IMR-90 (cell line): ENCODE results near the gene TEX53. TPM values are rescaled to one million over a fixed set of nuclear protein-coding genes. Genes with fewer than 3 reads are reported as not detected.
A peak's percentile ranks its signal among the peaks of the same experiment; 100 is the strongest.

Experiments
- ATAC-seq: fragments of 200-7000 bp; cut with Tn5 transposase; 2 replicates; pipeline ENCODE4 v1.9.1; 2020; ENCODE audit warnings: low read depth, mild to moderate bottlenecking, moderate library complexity
- BruUV-seq: library from RNA; stranded (reverse); fragments of 400-500 nt; replicated peaks from 2 replicates; lab custom pipeline; 2021; lab: Mats Ljungman, UMichigan
- CTCF ChIA-PET: fragments of 300-600 bp; formaldehyde crosslinking; extraction: SDS; loops from one replicate; lab custom pipeline; 2021; ENCODE audit warnings: antibody characterized with exemption; lab: Yijun Ruan, JAX
- POLR2A ChIA-PET: fragments of 300-600 bp; sonication (Branson Sonifier 250); formaldehyde crosslinking; loops from one replicate; lab custom pipeline; 2022; ENCODE audit warnings: antibody characterized with exemption; ENCODE audit not compliant: unreplicated experiment; lab: Charles Lee
- DNase-seq: peaks from one replicate; pipeline ENCODE4 v3.0.0; 2013
- H2AFZ ChIP-seq: replicated peaks from 2 replicates; pipeline ENCODE3; 2013; ENCODE audit warnings: low read length, mild to moderate bottlenecking; ENCODE audit not compliant: poor library complexity
- H2AK5ac ChIP-seq: 2 replicates; pipeline ENCODE4 v1.6.1; 2013; ENCODE audit warnings: low read depth, low read length, inconsistent platforms
- H2AK9ac ChIP-seq: replicated peaks from 2 replicates; pipeline ENCODE3; 2013; ENCODE audit warnings: mild to moderate bottlenecking, low read depth, low read length, moderate library complexity; ENCODE audit not compliant: poor library complexity
- H2BK120ac ChIP-seq: 2 replicates; pipeline ENCODE4 v1.6.1; 2013; ENCODE audit warnings: low read depth, low read length, inconsistent platforms
- H2BK15ac ChIP-seq: 3 replicates; pipeline ENCODE4 v1.6.1; 2013; ENCODE audit warnings: low read depth, low read length, inconsistent platforms
- H2BK20ac ChIP-seq: 2 replicates; pipeline ENCODE4 v1.6.1; 2013; ENCODE audit warnings: low read depth, mild to moderate bottlenecking, inconsistent platforms, low read length, moderate library complexity
- H2BK5ac ChIP-seq: 2 replicates; pipeline ENCODE4 v1.6.1; 2013; ENCODE audit warnings: mild to moderate bottlenecking, low read depth, low read length, inconsistent platforms; ENCODE audit not compliant: poor library complexity, severe bottlenecking
- H3K14ac ChIP-seq: replicated peaks from 2 replicates; pipeline ENCODE4 v1.6.1; 2013; ENCODE audit warnings: low read depth, low read length, inconsistent platforms
- H3K18ac ChIP-seq: 2 replicates; pipeline ENCODE4 v1.6.1; 2013; ENCODE audit warnings: low read depth, low read length, control low read depth
- H3K23ac ChIP-seq: 2 replicates; pipeline ENCODE4 v1.6.1; 2013; ENCODE audit warnings: low read depth, low read length, inconsistent platforms
- H3K27ac ChIP-seq: 2 replicates; pipeline ENCODE4 v1.5.1; 2013; ENCODE audit warnings: mild to moderate bottlenecking, control low read depth, low read length; ENCODE audit not compliant: insufficient read depth
- H3K27me3 ChIP-seq: 2 replicates; pipeline ENCODE4 v1.6.1; 2013; ENCODE audit warnings: low read length; ENCODE audit not compliant: control insufficient read depth, insufficient read depth
- H3K36me3 ChIP-seq: 2 replicates; pipeline ENCODE4 v1.6.1; 2013; ENCODE audit warnings: low read length, mixed read lengths; ENCODE audit not compliant: control insufficient read depth, insufficient read depth
- H3K4ac ChIP-seq: 2 replicates; pipeline ENCODE4 v1.6.1; 2013; ENCODE audit warnings: low read depth, low read length, inconsistent platforms
- H3K4me1 ChIP-seq: 2 replicates; pipeline ENCODE4 v1.6.1; 2013; ENCODE audit warnings: low read length, mixed read lengths; ENCODE audit not compliant: control insufficient read depth, insufficient read depth
- H3K4me2 ChIP-seq: 2 replicates; pipeline ENCODE4 v1.6.1; 2013; ENCODE audit warnings: low read depth, mild to moderate bottlenecking, control low read depth, low read length, moderate library complexity
- H3K4me3 ChIP-seq: 2 replicates; pipeline ENCODE4 v1.5.1; 2013; ENCODE audit warnings: low read depth, mild to moderate bottlenecking, control low read depth, low read length, moderate library complexity; ENCODE audit not compliant: insufficient read depth
- H3K56ac ChIP-seq: 2 replicates; pipeline ENCODE4 v1.6.1; 2013; ENCODE audit warnings: low read length, inconsistent platforms; ENCODE audit not compliant: insufficient read depth; ENCODE audit errors: extremely low read depth
- H3K79me1 ChIP-seq, 2 experiments: 2 replicates each; pipeline ENCODE4 v1.6.1; 2013; ENCODE audit warnings: low read length in 2 of 2, inconsistent platforms in 1 of 2, low read depth in 1 of 2
- H3K9ac ChIP-seq: 2 replicates; pipeline ENCODE4 v1.6.1; 2013; ENCODE audit warnings: low read depth, low read length, control low read depth
- H3K9me1 ChIP-seq: 2 replicates; pipeline ENCODE4 v1.6.1; 2013; ENCODE audit warnings: low read length, inconsistent platforms; ENCODE audit not compliant: insufficient read depth
- H3K9me3 ChIP-seq: 2 replicates; pipeline ENCODE4 v1.6.1; 2013; ENCODE audit warnings: low read length; ENCODE audit not compliant: control insufficient read depth, insufficient read depth
- H4K20me1 ChIP-seq: 2 replicates; pipeline ENCODE4 v1.6.1; 2013; ENCODE audit warnings: low read length, inconsistent platforms; ENCODE audit not compliant: insufficient read depth
- H4K5ac ChIP-seq: 2 replicates; pipeline ENCODE4 v1.6.1; 2013; ENCODE audit warnings: mild to moderate bottlenecking, low read depth, low read length, control low read depth
- H4K8ac ChIP-seq, 2 experiments: 2 replicates each; pipeline ENCODE4 v1.6.1; 2013; ENCODE audit warnings: low read depth in 2 of 2, low read length in 2 of 2, control low read depth in 1 of 2, inconsistent platforms in 1 of 2
- H4K91ac ChIP-seq: 2 replicates; pipeline ENCODE4 v1.6.1; 2013; ENCODE audit warnings: low read depth, low read length, inconsistent platforms; ENCODE audit not compliant: insufficient read depth
- BHLHE40 ChIP-seq: fragments of 150-350 bp; IDR thresholded peaks from 2 replicates; pipeline ENCODE4 v1.6.1; 2016; ENCODE audit warnings: mild to moderate bottlenecking, low read depth, low read length
- CHD1 ChIP-seq: IDR thresholded peaks from 2 replicates; pipeline ENCODE4 v1.6.1; 2012; ENCODE audit warnings: low read depth, low read length, improper control_type of control experiment
- CTCF ChIP-seq: conservative IDR thresholded peaks from 2 replicates; pipeline ENCODE4 v1.5.1; 2012; ENCODE audit warnings: mild to moderate bottlenecking, low read depth, low read length, improper control_type of control experiment
- ELK1 ChIP-seq: fragments of 150-350 bp; IDR thresholded peaks from 2 replicates; pipeline ENCODE4 v1.6.1; 2016; ENCODE audit warnings: low read depth, mild to moderate bottlenecking, low read length, moderate library complexity, borderline replicate concordance
- FOS ChIP-seq: fragments of 150-350 bp; IDR thresholded peaks from 2 replicates; pipeline ENCODE4 v1.6.1; 2016; ENCODE audit warnings: low read depth, low read length
- MAZ ChIP-seq: IDR thresholded peaks from 2 replicates; pipeline ENCODE4 v1.6.1; 2012; ENCODE audit warnings: low read depth, mild to moderate bottlenecking, low read length, improper control_type of control experiment, moderate library complexity, borderline replicate concordance
- NFE2L2 ChIP-seq: fragments of 150-350 bp; IDR thresholded peaks from 2 replicates; pipeline ENCODE4 v1.6.1; 2016; ENCODE audit warnings: low read depth, mild to moderate bottlenecking, low read length
- POLR2A ChIP-seq: IDR thresholded peaks from 2 replicates; pipeline ENCODE4 v1.6.1; 2012; ENCODE audit warnings: mild to moderate bottlenecking, low read depth, low read length
- RAD21 ChIP-seq: IDR thresholded peaks from 2 replicates; pipeline ENCODE4 v1.6.1; 2012; ENCODE audit warnings: low read length, improper control_type of control experiment
- RCOR1 ChIP-seq: IDR thresholded peaks from 2 replicates; pipeline ENCODE4 v1.6.1; 2012; ENCODE audit warnings: mild to moderate bottlenecking, low read length, improper control_type of control experiment; ENCODE audit not compliant: insufficient replicate concordance
- RFX5 ChIP-seq: IDR thresholded peaks from 2 replicates; pipeline ENCODE4 v1.8.0; 2012; ENCODE audit warnings: low read depth, mild to moderate bottlenecking, low read length, moderate library complexity
- SMC3 ChIP-seq: fragments of 150-350 bp; IDR thresholded peaks from 2 replicates; pipeline ENCODE4 v1.6.1; 2016; ENCODE audit warnings: low read depth, mild to moderate bottlenecking, antibody characterized with exemption, low read length, moderate library complexity
- USF2 ChIP-seq: fragments of 150-350 bp; IDR thresholded peaks from 2 replicates; pipeline ENCODE4 v1.6.1; 2017; ENCODE audit warnings: mild to moderate bottlenecking, antibody characterized with exemption, low read length, low read depth
- WGBS, 2 experiments: methylation state at CpG; one replicate each; pipeline versions ENCODE4 v1.1.5 to v1.1.7; 2013; ENCODE audit warnings: missing lambda C conversion rate in 2 of 2; ENCODE audit not compliant: insufficient read length in 1 of 2; ENCODE audit errors: extremely low coverage in 2 of 2; 5-methylcytosine and 5-hydroxymethylcytosine counted together
- dilution Hi-C: fragments of 300-500 bp; cut with HindIII; formaldehyde crosslinking; loops from one replicate; pipeline ENCODE4 v1.14.3; 2018; ENCODE audit warnings: low sequenced_read_pairs; ENCODE audit not compliant: unreplicated experiment
- in situ Hi-C: fragments of 300-500 bp; cut with MboI; formaldehyde crosslinking; loops from 3 replicates; pipeline ENCODE4 v1.14.3; 2019; ENCODE audit warnings: low sequenced_read_pairs, inconsistent platforms, mixed read lengths
- intact Hi-C: fragments of 100-400 bp; cut with micrococcal nuclease; formaldehyde crosslinking; loops from 2 replicates; pipeline ENCODE4 v1.10.0; 2022
- polyA plus RNA-seq, 3 experiments: library from polyadenylated mRNA; depleted of rRNA; stranded (reverse); fragments of >200 nt; gene quantifications; 2 replicates each; pipeline ENCODE4 v1.2.3, GENCODE V29; 2012; ENCODE audit warnings: low replicate concordance in 1 of 3
- total RNA-seq: library from RNA; depleted of rRNA; stranded (reverse); fragments of >200 nt; gene quantifications from 2 replicates; pipeline ENCODE4 v1.2.3, GENCODE V29; 2012

Gene TEX53
- total and polyA plus RNA-seq, 2 of the 4 experiments (the other 2 are of a cell fraction), result not detected

GRCh38 chr9:114693248-114693855 is 35.7 kb upstream of the TEX53 start:
- in situ Hi-C loops (no loop called here), dilution Hi-C loops (no loop called here), intact Hi-C loops (no loop called here)
- no peak overlapping the region for H4K91ac ChIP-seq
- no peaks in the 10 kb centered on the region for H3K79me1 ChIP-seq
- peak overlapping the region; percentile 44; the same call in 1 of the 2 replicates for H2BK20ac ChIP-seq
- H3K27ac ChIP-seq, result no peak overlapping the region
- H3K9me1 ChIP-seq, result peaks cover 18% of the 10 kb centered on the region
- no peak for ATAC-seq
- H2BK5ac ChIP-seq, result no peak overlapping the region
- H3K4me1 ChIP-seq, result peaks cover 13% of the 10 kb centered on the region
- H3K36me3 ChIP-seq, result no peaks in the 10 kb centered on the region
- H4K5ac ChIP-seq, result no peak overlapping the region
- DNase-seq, result no peak
- no CpG with 5 or more reads among the region's 2 CpGs for WGBS, 2 experiments
- H3K4ac ChIP-seq, result peak overlapping the region; percentile 44; the same call in 1 of the 2 replicates
- no peak overlapping the region for H3K14ac ChIP-seq
- H4K8ac ChIP-seq, result no peak overlapping the region
- H2AFZ ChIP-seq, result no peak overlapping the region
- H3K9ac ChIP-seq, result no peak overlapping the region
- H3K4me3 ChIP-seq, result no peak overlapping the region
- no peak overlapping the region for H3K4me2 ChIP-seq
- H3K27me3 ChIP-seq, result no peaks in the 10 kb centered on the region
- no peak overlapping the region for H2AK9ac ChIP-seq
- no peak overlapping the region for H3K18ac ChIP-seq
- no peak overlapping the region for H3K56ac ChIP-seq
- no peak overlapping the region for H2AK5ac ChIP-seq
- POLR2A ChIA-PET, result no interaction called here
- H3K23ac ChIP-seq, result no peak overlapping the region
- H2BK120ac ChIP-seq, result 0 out of 2 replicates have a peak overlapping the region, but pooled peaks have one; percentile 35
- peak overlapping the region; percentile 91; the same call in 2 of the 3 replicates for H2BK15ac ChIP-seq
- no peaks in the 10 kb centered on the region for H4K20me1 ChIP-seq
- TF ChIP-seq CTCF (no peak), BHLHE40 (no peak), ELK1 (no peak), CHD1 (no peak), NFE2L2 (no peak), FOS (no peak), SMC3 (no peak), RAD21 (no peak), USF2 (no peak), RFX5 (no peak), MAZ (no peak), RCOR1 (no peak), POLR2A (no peak)
- H3K9me3 ChIP-seq, result no peaks in the 10 kb centered on the region
- no TSS peak for BruUV-seq
- CTCF ChIA-PET, result interaction anchor here (1.5 kb wide), 2 partner anchors 10 to 12 kb away, joined by 3 read pairs; no protein-coding TSS in a partner anchor
